H9 (cell line): Measurements from ENCODE around the gene ATP5PO. TPM values are rescaled to one million over a fixed set of nuclear protein-coding genes. Genes with fewer than 3 reads are reported as not detected.

Experiments used
- DNase-seq: peaks from one replicate; pipeline ENCODE4 v3.0.0-alpha.2; 2017
- H2AFZ ChIP-seq: one replicate; pipeline ENCODE4 v1.6.1; 2013; ENCODE audit warnings: mild to moderate bottlenecking, low read length, control low read depth, moderate library complexity
- H2AK5ac ChIP-seq: 2 replicates; pipeline ENCODE4 v1.6.1; 2013; ENCODE audit warnings: low read length, control low read depth, mixed read lengths; ENCODE audit not compliant: insufficient read length
- H2BK120ac ChIP-seq: one replicate; pipeline ENCODE4 v1.6.1; 2013; ENCODE audit warnings: low read depth, mild to moderate bottlenecking, low read length, control low read depth, inconsistent platforms; ENCODE audit not compliant: poor library complexity, severe bottlenecking
- H2BK12ac ChIP-seq: 2 replicates; pipeline ENCODE4 v1.6.1; 2013; ENCODE audit warnings: low read length, control low read depth, mixed read lengths, low read depth; ENCODE audit not compliant: insufficient read length
- H2BK15ac ChIP-seq: 2 replicates; pipeline ENCODE4 v1.6.1; 2013; ENCODE audit warnings: low read depth, low read length, control low read depth
- H2BK20ac ChIP-seq: one replicate; pipeline ENCODE4 v1.6.1; 2013; ENCODE audit warnings: low read depth, mild to moderate bottlenecking, low read length, control low read depth, inconsistent platforms; ENCODE audit not compliant: poor library complexity, severe bottlenecking
- H2BK5ac ChIP-seq: 2 replicates; pipeline ENCODE4 v1.6.1; 2013; ENCODE audit warnings: low read length, control low read depth, mixed read lengths; ENCODE audit not compliant: insufficient read length
- H3K14ac ChIP-seq: 2 replicates; pipeline ENCODE4 v1.6.1; 2013; ENCODE audit warnings: low read length, control low read depth; ENCODE audit not compliant: insufficient read depth
- H3K18ac ChIP-seq: 2 replicates; pipeline ENCODE4 v1.6.1; 2013; ENCODE audit warnings: low read depth, mild to moderate bottlenecking, mixed read lengths, low read length, control low read depth; ENCODE audit not compliant: insufficient read length
- H3K23ac ChIP-seq: 2 replicates; pipeline ENCODE4 v1.6.1; 2013; ENCODE audit warnings: low read length, control low read depth, mixed read lengths, low read depth; ENCODE audit not compliant: insufficient read length
- H3K23me2 ChIP-seq: 2 replicates; pipeline ENCODE4 v1.6.1; 2013; ENCODE audit warnings: low read depth, mild to moderate bottlenecking, mixed read lengths, low read length, control low read depth; ENCODE audit not compliant: insufficient read length, poor library complexity, severe bottlenecking
- H3K27ac ChIP-seq: 2 replicates; pipeline ENCODE4 v1.5.1; 2013; ENCODE audit warnings: low read length, control low read depth, mixed read lengths, low read depth; ENCODE audit not compliant: insufficient read length
- H3K27me3 ChIP-seq: 2 replicates; pipeline ENCODE4 v1.6.1; 2013; ENCODE audit warnings: low read length, control low read depth, inconsistent platforms; ENCODE audit not compliant: insufficient read depth
- H3K4ac ChIP-seq: 2 replicates; pipeline ENCODE4 v1.6.1; 2013; ENCODE audit warnings: low read depth, mild to moderate bottlenecking, control low read depth, inconsistent platforms, low read length, moderate library complexity
- H3K4me1 ChIP-seq: 2 replicates; pipeline ENCODE4 v1.6.1; 2013; ENCODE audit warnings: low read length, control low read depth, inconsistent platforms; ENCODE audit not compliant: insufficient read depth
- H3K4me2 ChIP-seq: 2 replicates; pipeline ENCODE4 v1.6.1; 2013; ENCODE audit warnings: low read length, control low read depth, mixed read lengths; ENCODE audit not compliant: insufficient read length, insufficient read depth
- H3K56ac ChIP-seq: 2 replicates; pipeline ENCODE4 v1.6.1; 2013; ENCODE audit warnings: low read depth, mild to moderate bottlenecking, mixed read lengths, low read length, control low read depth; ENCODE audit not compliant: insufficient read length
- H3K79me1 ChIP-seq: 2 replicates; pipeline ENCODE4 v1.6.1; 2013; ENCODE audit warnings: low read depth, mild to moderate bottlenecking, moderate library complexity, low read length, control low read depth, inconsistent platforms; ENCODE audit not compliant: insufficient read depth, poor library complexity, severe bottlenecking
- H3K79me2 ChIP-seq: 2 replicates; pipeline ENCODE4 v1.6.1; 2013; ENCODE audit warnings: low read length, control low read depth, inconsistent platforms; ENCODE audit not compliant: insufficient read depth
- H3K9ac ChIP-seq: 2 replicates; pipeline ENCODE4 v1.6.1; 2013; ENCODE audit warnings: low read length, control low read depth, mixed read lengths; ENCODE audit not compliant: insufficient read length; ENCODE audit errors: extremely low read depth
- H3K9me3 ChIP-seq: one replicate; pipeline ENCODE4 v1.6.1; 2013; ENCODE audit warnings: low read depth, low read length, inconsistent platforms; ENCODE audit not compliant: control insufficient read depth
- H3T11ph ChIP-seq: one replicate; pipeline ENCODE4 v1.6.1; 2013; ENCODE audit warnings: mild to moderate bottlenecking, low read length, control low read depth, inconsistent platforms
- H4K20me1 ChIP-seq: one replicate; pipeline ENCODE4 v1.6.1; 2013; ENCODE audit not compliant: control insufficient read depth, insufficient read length, insufficient read depth
- H4K5ac ChIP-seq: 2 replicates; pipeline ENCODE4 v1.6.1; 2013; ENCODE audit warnings: low read depth, mild to moderate bottlenecking, mixed read lengths, low read length, control low read depth; ENCODE audit not compliant: insufficient read length
- H4K8ac ChIP-seq: replicated peaks from 2 replicates; pipeline ENCODE4 v1.6.1; 2013; ENCODE audit warnings: low read length, control low read depth, mixed read lengths, low read depth; ENCODE audit not compliant: insufficient read length
- H4K91ac ChIP-seq: 2 replicates; pipeline ENCODE4 v1.6.1; 2013; ENCODE audit warnings: low read depth, mild to moderate bottlenecking, moderate library complexity, mixed read lengths, low read length, control low read depth; ENCODE audit not compliant: insufficient read length
- H3K27ac Mint-ChIP-seq, 3 experiments: 2 replicates in 2 of 3; 3 replicates in 1 of 3; pipeline ENCODE4 v1.8.0; 2020 to 2021; ENCODE audit warnings: mixed read lengths in 3 of 3, mild to moderate bottlenecking in 1 of 3, moderate library complexity in 1 of 3
- H3K27me3 Mint-ChIP-seq: 2 replicates; pipeline ENCODE4 v1.8.0; 2021; ENCODE audit warnings: low read depth, mild to moderate bottlenecking, moderate library complexity, mixed read lengths
- H3K36me3 Mint-ChIP-seq, 3 experiments: 2 replicates in 2 of 3; 3 replicates in 1 of 3; pipeline ENCODE4 v1.8.0; 2020 to 2021; ENCODE audit warnings: low read depth in 3 of 3, mixed read lengths in 3 of 3; ENCODE audit not compliant: insufficient read depth in 1 of 3
- H3K4me1 Mint-ChIP-seq, 2 experiments: 2 replicates each; pipeline ENCODE4 v1.8.0; 2020; ENCODE audit warnings: mixed read lengths in 2 of 2
- H3K4me3 Mint-ChIP-seq, 2 experiments: 2 replicates in 1 of 2; 3 replicates in 1 of 2; pipeline ENCODE4 v1.8.0; 2020 to 2021; ENCODE audit warnings: mild to moderate bottlenecking in 2 of 2, mixed read lengths in 2 of 2, moderate library complexity in 1 of 2
- H3K9me3 Mint-ChIP-seq, 2 experiments: 2 replicates in 1 of 2; 3 replicates in 1 of 2; pipeline ENCODE4 v1.8.0; 2020; ENCODE audit warnings: mild to moderate bottlenecking in 2 of 2, mixed read lengths in 2 of 2, moderate library complexity in 1 of 2
- total RNA-seq: library from RNA; stranded (reverse); gene quantifications from 2 replicates; pipeline ENCODE4 v1.2.1, GENCODE V29; 2021
- TF ChIP-seq, protein P1 (sequence below): fragments of 200-600 bp; sonication (generic); conservative IDR thresholded peaks from 3 replicates; pipeline ENCODE4 v1.8.0; 2021; ENCODE audit warnings: antibody characterized with exemption, mild to moderate bottlenecking

ATP5PO gene
- total RNA-seq, 1 experiment from 2014 or later = 275 TPM

DNA sequence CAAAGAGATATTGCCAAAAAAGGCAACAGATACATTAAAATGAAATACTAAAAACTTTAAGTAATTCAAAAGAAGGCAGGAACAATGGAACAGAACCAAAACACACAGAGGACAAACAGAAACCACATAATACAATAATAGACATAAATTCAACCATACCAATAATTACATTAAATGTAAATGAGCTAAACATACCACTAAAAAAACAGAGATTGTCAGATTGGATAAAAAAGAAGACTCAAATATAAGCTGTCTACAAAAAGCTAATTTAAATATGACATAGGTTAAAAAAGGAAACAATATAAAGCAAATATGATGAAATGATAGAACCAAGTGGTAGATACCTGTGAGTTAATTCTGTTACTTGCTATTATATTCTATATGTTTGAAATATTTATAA, 44.1 kb upstream of the ATP5PO start:
- Mint-ChIP-seq H3K4me1 (no peaks in the 10 kb centered on the region; a peak in 1 of 4 replicates), H3K27me3 (peaks cover 1% of the 10 kb centered on the region; the same call in 1 of the 2 replicates), H3K36me3 (peaks cover 6 to 20% (median 7%) of the 10 kb centered on the region in 3 experiments; a peak in 6 of 7 replicates), H3K9me3 (peaks cover 10 to 21% of the 10 kb centered on the region in 2 experiments), H3K4me3 (no peak overlapping the region), H3K27ac (no peak overlapping the region)
- H2BK120ac ChIP-seq = no peak overlapping the region
- H2BK15ac ChIP-seq = no peak overlapping the region
- no peaks in the 10 kb centered on the region for H3K79me1 ChIP-seq
- no peak overlapping the region for H4K8ac ChIP-seq
- H2BK5ac ChIP-seq = no peak overlapping the region
- H3K4ac ChIP-seq = no peak overlapping the region
- no peaks in the 10 kb centered on the region for H3K9me3 ChIP-seq
- no peak overlapping the region for H2BK20ac ChIP-seq
- no peak overlapping the region for H2BK12ac ChIP-seq
- H3K9ac ChIP-seq = no peak overlapping the region
- no peak overlapping the region for H3K14ac ChIP-seq
- H4K20me1 ChIP-seq = no peaks in the 10 kb centered on the region
- H2AK5ac ChIP-seq = no peak overlapping the region
- H4K91ac ChIP-seq = no peak overlapping the region
- no peak overlapping the region for H3K18ac ChIP-seq
- H3K23me2 ChIP-seq = no peaks in the 10 kb centered on the region
- no peak overlapping the region for H4K5ac ChIP-seq
- H3K4me1 ChIP-seq = no peaks in the 10 kb centered on the region
- no peaks in the 10 kb centered on the region for H3K79me2 ChIP-seq
- H3T11ph ChIP-seq = no peak overlapping the region
- DNase-seq = no peak
- H3K56ac ChIP-seq = no peak overlapping the region
- no peaks in the 10 kb centered on the region for H3K27me3 ChIP-seq
- no peak overlapping the region for H3K4me2 ChIP-seq
- no peak overlapping the region for H2AFZ ChIP-seq
- H3K23ac ChIP-seq = no peak overlapping the region
- TF ChIP-seq, protein P1, sequence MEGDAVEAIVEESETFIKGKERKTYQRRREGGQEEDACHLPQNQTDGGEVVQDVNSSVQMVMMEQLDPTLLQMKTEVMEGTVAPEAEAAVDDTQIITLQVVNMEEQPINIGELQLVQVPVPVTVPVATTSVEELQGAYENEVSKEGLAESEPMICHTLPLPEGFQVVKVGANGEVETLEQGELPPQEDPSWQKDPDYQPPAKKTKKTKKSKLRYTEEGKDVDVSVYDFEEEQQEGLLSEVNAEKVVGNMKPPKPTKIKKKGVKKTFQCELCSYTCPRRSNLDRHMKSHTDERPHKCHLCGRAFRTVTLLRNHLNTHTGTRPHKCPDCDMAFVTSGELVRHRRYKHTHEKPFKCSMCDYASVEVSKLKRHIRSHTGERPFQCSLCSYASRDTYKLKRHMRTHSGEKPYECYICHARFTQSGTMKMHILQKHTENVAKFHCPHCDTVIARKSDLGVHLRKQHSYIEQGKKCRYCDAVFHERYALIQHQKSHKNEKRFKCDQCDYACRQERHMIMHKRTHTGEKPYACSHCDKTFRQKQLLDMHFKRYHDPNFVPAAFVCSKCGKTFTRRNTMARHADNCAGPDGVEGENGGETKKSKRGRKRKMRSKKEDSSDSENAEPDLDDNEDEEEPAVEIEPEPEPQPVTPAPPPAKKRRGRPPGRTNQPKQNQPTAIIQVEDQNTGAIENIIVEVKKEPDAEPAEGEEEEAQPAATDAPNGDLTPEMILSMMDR = no peak
- H3K27ac ChIP-seq = no peak overlapping the region
